SH-SY5Y (cell line): ENCODE results near the gene C19orf73.

ENCODE experiments used
- GATA2 ChIP-seq: IDR thresholded peaks from 2 replicates; pipeline ENCODE4 v1.6.1; 2011; ENCODE audit warnings: mild to moderate bottlenecking, low read depth, low read length
- GATA3 ChIP-seq: IDR thresholded peaks from 2 replicates; pipeline ENCODE4 v1.6.1; 2011; ENCODE audit warnings: low read depth, mild to moderate bottlenecking, low read length, moderate library complexity

C19orf73 gene, protein sequence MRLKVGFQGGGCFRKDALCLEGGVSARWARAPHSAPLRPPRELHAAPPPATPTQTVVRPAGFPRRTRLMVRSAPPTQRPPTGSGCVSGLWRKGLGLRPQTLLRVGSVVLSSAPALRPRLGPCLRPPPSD

GRCh38 chr19:49118565-49119410 lies at the start of gene C19orf73:
C19orf73 (minus strand) TSS chr19:49119143; CDS start chr19:49119022, 121 bp downstream.
- TF ChIP-seq GATA2, result no peak

DNA sequence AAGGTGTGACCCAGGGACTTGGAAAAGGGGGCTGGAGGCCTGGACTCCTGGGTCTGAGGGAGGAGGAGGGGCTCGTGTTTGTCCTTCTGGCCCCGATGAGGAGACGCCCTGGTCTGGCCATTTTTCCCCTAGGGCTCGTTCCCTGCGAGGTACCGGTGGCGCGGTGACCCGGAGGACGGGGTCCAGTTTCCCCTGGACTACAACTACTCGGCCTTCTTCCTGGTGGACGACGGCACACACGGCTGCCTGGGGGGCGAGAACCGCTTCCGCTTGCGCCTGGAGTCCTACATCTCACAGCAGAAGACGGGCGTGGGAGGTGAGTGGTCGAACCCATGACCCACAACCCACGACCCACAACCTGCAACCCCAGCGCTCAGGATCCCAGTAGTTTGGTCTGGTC lies 49.5 kb upstream of the C19orf73 start:
- TF ChIP-seq GATA3, result no peak
- TF ChIP-seq GATA2, result no peak

GRCh38 chr19:49167857-49168409 lies 49.0 kb upstream of the C19orf73 start:
- TF ChIP-seq GATA2 (no peak), GATA3 (no peak)

DNA sequence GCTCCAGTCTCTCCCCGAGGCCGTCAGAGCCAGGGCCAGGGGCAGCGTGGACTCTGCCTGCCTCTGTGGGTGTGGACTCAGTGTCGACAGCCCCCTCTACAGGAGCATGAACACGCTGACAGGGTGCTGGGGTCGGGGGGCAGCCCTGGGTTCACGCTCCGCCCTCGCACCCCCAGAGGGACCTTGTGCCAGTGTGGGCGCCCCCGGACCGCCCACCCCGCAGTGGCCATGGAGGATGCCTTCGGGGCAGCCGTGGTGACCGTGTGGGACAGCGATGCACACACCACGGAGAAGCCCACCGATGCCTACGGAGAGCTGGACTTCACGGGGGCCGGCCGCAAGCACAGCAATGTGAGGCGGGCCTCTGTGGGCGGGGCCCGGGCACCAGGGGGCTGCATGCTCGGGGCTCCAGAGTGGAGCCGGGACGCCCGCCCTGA lies 46.9 kb upstream of the C19orf73 start:
- TF ChIP-seq GATA3 (no peak), GATA2 (no peak)

GRCh38 chr19:49165111-49165750 lies 46.3 kb upstream of the C19orf73 start:
- TF ChIP-seq GATA3 (no peak), GATA2 (no peak)

- TF ChIP-seq GATA3, result no peak
- no peak for TF ChIP-seq GATA2
Measured at GRCh38 chr19:49161987-49162386, 43.0 kb upstream of the C19orf73 start.

DNA sequence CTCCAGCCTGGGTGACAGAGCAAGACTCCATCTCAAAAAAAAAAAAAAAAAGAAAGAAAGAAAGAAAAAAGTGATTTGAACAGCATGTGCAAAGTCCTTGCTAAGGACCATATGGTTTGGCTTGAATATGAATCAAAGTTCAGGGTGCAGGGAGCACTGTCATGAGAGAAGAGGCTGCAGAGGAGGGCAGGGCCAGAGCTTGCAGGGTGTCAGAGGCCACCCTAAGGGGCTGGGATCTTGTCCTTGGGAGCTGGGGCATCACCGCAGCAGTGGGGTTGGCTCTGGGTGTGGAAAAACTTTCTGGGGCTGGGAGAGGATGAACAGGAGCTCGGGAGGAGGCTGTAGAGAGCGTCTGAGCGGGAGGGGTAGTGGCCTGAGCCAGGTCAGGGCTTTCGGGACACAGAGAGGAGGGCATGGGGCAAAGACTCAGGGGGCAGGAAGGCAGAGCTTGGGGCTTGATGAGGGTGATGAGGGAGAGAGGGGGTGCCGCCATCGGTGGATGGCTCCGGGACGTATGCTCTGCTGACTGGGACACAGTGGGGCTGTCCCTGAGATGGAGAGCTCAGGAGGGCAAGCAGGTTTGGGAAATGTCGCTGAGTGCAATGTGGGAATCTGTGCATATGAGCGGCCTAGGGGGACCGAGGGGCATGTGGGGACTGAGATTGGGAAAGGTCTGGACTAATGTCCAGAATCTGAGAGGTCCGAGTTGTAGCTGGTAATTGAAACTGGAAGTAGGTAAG lies 41.7 kb upstream of the C19orf73 start:
- no peak for TF ChIP-seq GATA2
- TF ChIP-seq GATA3, result no peak

GRCh38 chr19:49157445-49158224 lies 38.7 kb upstream of the C19orf73 start, which contains the start of gene TRPM4:
TRPM4 (plus strand) TSS chr19:49157792; CDS start chr19:49157867, 75 bp downstream.
- TF ChIP-seq GATA2 (no peak), GATA3 (no peak)

GRCh38 chr19:49155820-49156346 lies 36.9 kb upstream of the C19orf73 start:
- TF ChIP-seq GATA3, result no peak

DNA sequence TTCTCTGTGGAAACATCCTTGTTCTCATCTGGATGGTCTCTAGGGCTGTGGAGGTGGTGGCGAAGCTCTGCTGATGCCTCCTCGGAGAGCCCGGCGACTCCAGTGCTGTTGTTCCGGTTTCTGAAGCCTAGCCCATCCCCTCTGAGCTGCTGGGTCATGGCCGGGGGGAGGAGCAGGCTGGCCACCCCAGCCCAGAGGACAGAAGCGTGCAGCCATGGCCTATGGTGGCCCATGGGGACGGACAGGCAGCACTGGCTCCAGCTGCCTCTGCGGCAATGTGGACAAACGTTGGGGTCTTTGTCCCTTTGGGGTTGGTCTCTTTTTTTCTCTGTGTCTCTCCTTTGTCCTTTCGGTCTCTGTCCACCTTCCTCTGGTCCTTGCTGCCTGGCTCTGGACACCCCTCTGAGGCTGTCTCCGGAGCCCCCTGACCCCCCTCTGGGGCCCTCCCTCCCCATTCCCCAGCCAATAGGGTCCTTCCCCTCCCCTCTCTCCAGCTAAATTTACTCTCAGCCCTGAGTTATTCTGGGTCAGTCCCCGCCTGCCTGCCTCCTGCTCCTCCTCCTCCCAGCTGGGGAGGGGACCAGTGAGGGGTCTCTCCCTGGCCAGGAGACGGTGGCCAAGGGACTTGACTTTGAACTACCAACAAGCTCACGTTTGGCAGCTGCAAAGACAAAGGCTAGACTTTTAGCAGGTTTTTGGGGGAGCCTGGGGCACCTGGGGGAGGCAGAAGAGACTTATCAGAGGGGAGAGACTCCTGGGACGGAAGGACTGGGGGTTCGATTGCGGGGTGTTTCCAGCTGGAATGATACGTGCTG lies 36.3 kb upstream of the C19orf73 start, which contains the start of gene HRC:
Gene HRC, minus strand, starts transcription at position 392 of the 815 bp plus-strand sequence. Its CDS starts 159 bp downstream, at position 233.
- TF ChIP-seq GATA3 (no peak), GATA2 (no peak)

- TF ChIP-seq GATA3 (no peak), GATA2 (no peak)
Measured at GRCh38 chr19:49154279-49154678, 35.3 kb upstream of the C19orf73 start.
